Kidney (tissue), 14 donors: Measurements from ENCODE around the gene ZSWIM4. TPM values are rescaled to one million over a fixed set of nuclear protein-coding genes. Genes with fewer than 3 reads are reported as not detected.

Experiments
- DNase-seq, 5 donors: peaks; one replicate each; pipeline ENCODE4 v3.0.0-alpha.2; 2013 to 2020
- FAIRE-seq: peaks from 2 replicates; lab custom pipeline; 2012; peaks lifted over from hg19 to GRCh38; lab: Jason Lieb, UNC
- H3K27ac ChIP-seq, 2 donors: one replicate each; pipeline ENCODE4 v1.7.0; 2013; ENCODE audit warnings: low read depth in 2 of 2, low read length in 2 of 2, inconsistent platforms in 1 of 2
- H3K27me3 ChIP-seq: one replicate; pipeline ENCODE4 v1.7.1; 2013; ENCODE audit warnings: low read length, inconsistent platforms; ENCODE audit not compliant: control insufficient read depth, insufficient read depth
- H3K36me3 ChIP-seq, 3 donors: one replicate each; pipeline versions ENCODE4 v1.7.0 to v1.7.1; 2013; ENCODE audit warnings: low read length in 3 of 3, control low read depth in 1 of 3, inconsistent platforms in 1 of 3; ENCODE audit not compliant: insufficient read depth in 3 of 3, control insufficient read depth in 2 of 3
- H3K4me1 ChIP-seq, 3 donors: one replicate each; pipeline versions ENCODE4 v1.7.0 to v1.7.1; 2013; ENCODE audit warnings: low read length in 3 of 3, inconsistent platforms in 1 of 3, low read depth in 1 of 3; ENCODE audit not compliant: control insufficient read depth in 2 of 3, insufficient read depth in 2 of 3
- H3K4me3 ChIP-seq, 3 donors: one replicate each; pipeline versions ENCODE4 v1.7.0 to v1.8.1; 2013; ENCODE audit warnings: low read length in 3 of 3, control low read depth in 1 of 3, inconsistent platforms in 1 of 3
- H3K9ac ChIP-seq, 3 donors: one replicate each; pipeline versions ENCODE4 v1.7.0 to v1.7.1; 2013; ENCODE audit warnings: low read length in 3 of 3, control low read depth in 1 of 3, inconsistent platforms in 1 of 3
- H3K9me3 ChIP-seq, 3 donors: one replicate each; pipeline versions ENCODE4 v1.7.0 to v1.7.1; 2013; ENCODE audit warnings: low read length in 3 of 3, control low read depth in 1 of 3, inconsistent platforms in 1 of 3; ENCODE audit not compliant: control insufficient read depth in 2 of 3, insufficient read depth in 1 of 3
- intact Hi-C: fragments of 100-400 bp; cut with DNase I; formaldehyde crosslinking; loops from one replicate; pipeline ENCODE4 v1.11.1; 2022
- polyA plus RNA-seq: library from polyadenylated mRNA; stranded (reverse); fragments of 350-450 nt; fragmentation: Illumina TruSeq; extraction: RNeasy Lipid Tissue Mini Kit (QIAGEN cat#74804); gene quantifications from one replicate; pipeline ENCODE4 v1.2.3, GENCODE V29; 2014; ENCODE audit warnings: low read depth, low replicate concordance; ENCODE audit not compliant: insufficient read depth
- total RNA-seq: library from RNA; stranded (reverse); fragmentation: NEBNext Ultra II Directional; extraction: Animal tissue kit (Norgen Biotek cat#: 25700); gene quantifications from one replicate; pipeline ENCODE4 v1.2.1, GENCODE V29; 2021
- TF ChIP-seq, protein P1 (sequence below): IDR thresholded peaks from 3 replicates; pipeline ENCODE4 v1.5.1; 2012; ENCODE audit warnings: mild to moderate bottlenecking, moderate library complexity, borderline replicate concordance; ENCODE audit not compliant: insufficient read depth; ENCODE audit errors: extremely low read depth
- donor health status: control.
- donor health status: control.
- donor health status: control.
- donor health status: control.
- donor health status: control.
- donor health status: DM: yes; HTN: yes; CAD: no.
- donor health status: Normal renal cell carcinoma (clear cell type).

The ZSWIM4 gene
- total and polyA plus RNA-seq, 2 donors from 2014 or later, result 1.4 to 13.7 TPM

GRCh38 chr19:13823256-13823655, 28.0 kb downstream of the ZSWIM4 start:
- intact Hi-C loops, result no loop called here
- Histone ChIP-seq H3K36me3 (peaks cover 0 to 9% (median 4%) of the 10 kb centered on the region in 3 donors), H3K9me3 (no peaks in the 10 kb centered on the region), H3K27me3 (no peaks in the 10 kb centered on the region), H3K4me3 (no peak overlapping the region), H3K4me1 (no peaks in the 10 kb centered on the region), H3K9ac (no peak overlapping the region), H3K27ac (no peak overlapping the region)
- TF ChIP-seq, protein P1, sequence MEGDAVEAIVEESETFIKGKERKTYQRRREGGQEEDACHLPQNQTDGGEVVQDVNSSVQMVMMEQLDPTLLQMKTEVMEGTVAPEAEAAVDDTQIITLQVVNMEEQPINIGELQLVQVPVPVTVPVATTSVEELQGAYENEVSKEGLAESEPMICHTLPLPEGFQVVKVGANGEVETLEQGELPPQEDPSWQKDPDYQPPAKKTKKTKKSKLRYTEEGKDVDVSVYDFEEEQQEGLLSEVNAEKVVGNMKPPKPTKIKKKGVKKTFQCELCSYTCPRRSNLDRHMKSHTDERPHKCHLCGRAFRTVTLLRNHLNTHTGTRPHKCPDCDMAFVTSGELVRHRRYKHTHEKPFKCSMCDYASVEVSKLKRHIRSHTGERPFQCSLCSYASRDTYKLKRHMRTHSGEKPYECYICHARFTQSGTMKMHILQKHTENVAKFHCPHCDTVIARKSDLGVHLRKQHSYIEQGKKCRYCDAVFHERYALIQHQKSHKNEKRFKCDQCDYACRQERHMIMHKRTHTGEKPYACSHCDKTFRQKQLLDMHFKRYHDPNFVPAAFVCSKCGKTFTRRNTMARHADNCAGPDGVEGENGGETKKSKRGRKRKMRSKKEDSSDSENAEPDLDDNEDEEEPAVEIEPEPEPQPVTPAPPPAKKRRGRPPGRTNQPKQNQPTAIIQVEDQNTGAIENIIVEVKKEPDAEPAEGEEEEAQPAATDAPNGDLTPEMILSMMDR, result no peak
- DNase-seq (no peak), FAIRE-seq (no peak)

GRCh38 chr19:13823901-13824300, 28.7 kb downstream of the ZSWIM4 start:
- intact Hi-C loops, result no loop called here

DNA sequence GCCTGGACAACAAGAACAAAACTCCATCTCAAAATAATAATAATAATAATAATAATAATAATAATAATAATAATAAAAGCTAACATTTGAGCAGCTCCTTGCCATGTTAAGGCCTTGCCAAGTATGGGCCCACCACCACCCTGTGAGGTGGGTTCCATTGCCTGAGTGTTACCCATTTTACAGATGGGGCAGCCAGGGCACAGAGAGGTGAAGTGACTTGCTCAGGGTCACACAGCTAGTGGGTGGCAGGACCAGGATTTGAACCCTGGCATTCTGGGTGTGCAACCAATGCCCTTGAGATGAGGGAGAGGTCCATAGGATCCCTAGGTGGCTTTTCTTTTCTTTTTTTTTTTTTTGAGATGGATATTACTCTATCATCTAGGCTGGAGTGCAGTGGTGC, 29.5 kb downstream of the ZSWIM4 start:
- intact Hi-C loops, result no loop called here
- TF ChIP-seq, protein P1, result no peak
- Histone ChIP-seq H3K4me1 (no peaks in the 10 kb centered on the region), H3K9ac (no peak overlapping the region), H3K27ac (no peak overlapping the region), H3K27me3 (no peaks in the 10 kb centered on the region), H3K4me3 (no peak overlapping the region), H3K36me3 (peaks cover 0 to 9% (median 4%) of the 10 kb centered on the region in 3 donors), H3K9me3 (no peaks in the 10 kb centered on the region)
- DNase-seq (no peak), FAIRE-seq (no peak)

More at GRCh38 chr19:13823901-13824300, 28.7 kb downstream of the ZSWIM4 start:
- TF ChIP-seq, protein P1, result no peak
- no peaks in the 10 kb centered on the region for H3K4me1 ChIP-seq
- H3K27me3 ChIP-seq, result no peaks in the 10 kb centered on the region
- peaks cover 0 to 9% (median 4%) of the 10 kb centered on the region in 3 donors for H3K36me3 ChIP-seq
- FAIRE-seq, result no peak
- no peak overlapping the region for H3K27ac ChIP-seq
- no peak for DNase-seq
- no peaks in the 10 kb centered on the region for H3K9me3 ChIP-seq
- H3K4me3 ChIP-seq, result no peak overlapping the region
- no peak overlapping the region for H3K9ac ChIP-seq
